ENCODE results near the gene PRKN. TPM values are rescaled to one million over a fixed set of nuclear protein-coding genes. Genes with fewer than 3 reads are reported as not detected.
A peak's percentile ranks its signal among the peaks of the same experiment; 100 is the strongest.

Gene PRKN
- total and polyA plus RNA-seq, 9 of the 15 experiments (the other 6 are each of a cell fraction or from before 2014, with no cell fraction given), result 0.03 to 0.96 (median 0.15) TPM; not detected in 2

DNA sequence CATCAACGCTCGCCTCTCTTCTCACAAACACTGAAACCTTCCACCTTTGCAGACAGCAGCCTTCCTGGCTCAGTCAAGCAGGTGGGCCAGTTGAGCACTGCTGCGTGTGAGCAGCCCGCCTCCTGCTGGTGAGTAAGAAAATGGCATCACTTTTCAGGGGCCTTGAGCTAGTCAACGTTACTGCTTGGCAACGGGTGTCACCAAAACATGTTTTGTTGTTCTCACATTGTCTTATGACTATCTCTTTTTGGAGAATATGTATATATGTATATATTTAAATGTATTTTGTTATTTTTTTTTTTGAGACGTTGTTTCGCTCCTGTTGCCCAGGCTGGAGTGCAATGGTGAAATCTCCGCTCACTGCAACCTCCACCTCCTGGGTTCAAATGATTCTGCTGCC is 1356.7 kb downstream of the PRKN start:
- Histone ChIP-seq H3K9ac (ENCODE audit: insufficient read depth in 1 of 2, low read depth in 2 of 2, low read length in 2 of 2) (no peak overlapping the region), H3K4me3 (no peak overlapping the region), H3K9me1 (ENCODE audit: control insufficient read depth, insufficient read depth, low read length) (no peaks in the 10 kb centered on the region), H4K20me1 (replicated peaks; ENCODE audit: control insufficient read depth, insufficient read depth, low read length) (no peaks in the 10 kb centered on the region), H3K79me2 (ENCODE audit: control insufficient read depth, insufficient read depth, low read length) (no peaks in the 10 kb centered on the region), H3K27ac (ENCODE audit: extremely low read depth, low read depth, low read length) (no peak overlapping the region), H3K27me3 (ENCODE audit: control insufficient read depth in 2 of 2, insufficient read depth in 2 of 2, low read length in 2 of 2) (no peaks in the 10 kb centered on the region; a peak in 1 of 5 replicates), H3K4me2 (ENCODE audit: insufficient read depth, low read length) (no peak overlapping the region), H3K9me3 (replicated peaks; ENCODE audit: control insufficient read depth, insufficient read depth, low read depth, low read length) (no peaks in the 10 kb centered on the region), H3K4me1 (replicated peaks in 1 of 2; ENCODE audit: control insufficient read depth in 2 of 2, insufficient read depth in 2 of 2, low read length in 2 of 2) (peaks cover 11% of the 10 kb centered on the region in 2 experiments; a peak in 4 of 5 replicates), H2AFZ (ENCODE audit: low read depth, low read length) (no peak overlapping the region), H3K36me3 (ENCODE audit: control insufficient read depth, insufficient read depth, low read length) (no peaks in the 10 kb centered on the region)
- ChIA-PET CTCF (ENCODE audit: low intra/inter-chr PET ratio) (interaction anchor here (0.5 to 2.4 kb wide), 8 partner anchors 16 to 851 kb away, joined by 3 to 14 read pairs (median 4); no protein-coding TSS in a partner anchor), POLR2A (interaction anchor here (1.0 to 1.6 kb wide), 4 partner anchors 17 to 638 kb away, joined by 3 to 8 read pairs (median 6); no protein-coding TSS in a partner anchor)
- intact Hi-C loops (cut with micrococcal nuclease), result loop anchor here (1.0 to 5.0 kb wide), 5 partner anchors 18 to 270 kb away; partner anchors contain the start of gene AGPAT4
- in situ Hi-C loops (cut with MboI), result loop anchor here (5.0 to 10.0 kb wide), 2 partner anchors 639 to 856 kb away; no protein-coding TSS in a partner anchor
- ATAC-seq (peak; percentile 76), DNase-seq (ENCODE audit: extremely low read depth in 1 of 4, low spot score in 3 of 4) (peak; percentile 77 to 89 (median 84)), FAIRE-seq (peak; percentile 93)
- 23% methylated on average over 9 of the region's 9 CpGs for WGBS (ENCODE audit: insufficient coverage, low coverage, missing lambda C conversion rate)
- BruUV-seq (replicated peaks), result no TSS peak
- peak; percentile 42; the same call in 1 of the 2 replicates for TF ChIP-seq ETV5 (CRISPR knock-in tag; IDR thresholded peaks at IDR 0.05; ENCODE audit: low read depth)
- TF ChIP-seq, protein P1, sequence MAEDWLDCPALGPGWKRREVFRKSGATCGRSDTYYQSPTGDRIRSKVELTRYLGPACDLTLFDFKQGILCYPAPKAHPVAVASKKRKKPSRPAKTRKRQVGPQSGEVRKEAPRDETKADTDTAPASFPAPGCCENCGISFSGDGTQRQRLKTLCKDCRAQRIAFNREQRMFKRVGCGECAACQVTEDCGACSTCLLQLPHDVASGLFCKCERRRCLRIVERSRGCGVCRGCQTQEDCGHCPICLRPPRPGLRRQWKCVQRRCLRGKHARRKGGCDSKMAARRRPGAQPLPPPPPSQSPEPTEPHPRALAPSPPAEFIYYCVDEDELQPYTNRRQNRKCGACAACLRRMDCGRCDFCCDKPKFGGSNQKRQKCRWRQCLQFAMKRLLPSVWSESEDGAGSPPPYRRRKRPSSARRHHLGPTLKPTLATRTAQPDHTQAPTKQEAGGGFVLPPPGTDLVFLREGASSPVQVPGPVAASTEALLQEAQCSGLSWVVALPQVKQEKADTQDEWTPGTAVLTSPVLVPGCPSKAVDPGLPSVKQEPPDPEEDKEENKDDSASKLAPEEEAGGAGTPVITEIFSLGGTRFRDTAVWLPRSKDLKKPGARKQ (CRISPR knock-in tag; IDR thresholded peaks at IDR 0.05), result no peak
- no peak for TF ChIP-seq ARID4B (CRISPR knock-in tag; IDR thresholded peaks at IDR 0.05)
- TF ChIP-seq NFIC (IDR thresholded peaks at IDR 0.05), result peak; percentile 32; the same call in 1 of the 2 replicates
- TF ChIP-seq MYC (IDR thresholded peaks at IDR 0.05; ENCODE audit: low read depth, low read length), result peak; percentile 63; the same call in 1 of the 2 replicates
- TF ChIP-seq MYC (CRISPR knock-in tag; IDR thresholded peaks at IDR 0.05; ENCODE audit: borderline replicate concordance, low read depth), result no peak
- peak; percentile 93 to 98 (median 98) for TF ChIP-seq CTCF (IDR thresholded peaks at IDR 0.05 in 2 of 3, conservative IDR thresholded peaks at IDR 0.05 in 1 of 3; ENCODE audit: insufficient read depth in 2 of 3, low read depth in 1 of 3, low read length in 3 of 3)
- TF ChIP-seq KAT2B (IDR thresholded peaks at IDR 0.05; ENCODE audit: low read depth, low read length), result no peak
